Hepatocyte (in vitro differentiated cells): ENCODE results near the gene CRHR1. TPM values are rescaled to one million over a fixed set of nuclear protein-coding genes. Genes with fewer than 3 reads are reported as not detected.

Experiments used
- DNase-seq: peaks from one replicate; pipeline ENCODE4 v3.0.0-alpha.2; 2016; ENCODE audit warnings: low spot score
- H2AFZ ChIP-seq: fragments of 200-600 bp; sonication (generic); 2 replicates; pipeline ENCODE4 v1.6.0; 2016; ENCODE audit warnings: antibody characterized with exemption, mild to moderate bottlenecking
- H3K27ac ChIP-seq: fragments of 200-600 bp; sonication (generic); 2 replicates; pipeline ENCODE4 v1.5.1; 2016; ENCODE audit warnings: mild to moderate bottlenecking
- H3K27me3 ChIP-seq: fragments of 200-600 bp; sonication (generic); 2 replicates; pipeline ENCODE4 v1.6.1; 2016
- H3K36me3 ChIP-seq: fragments of 200-600 bp; sonication (generic); replicated peaks from 2 replicates; pipeline ENCODE4 v1.5.1; 2016; ENCODE audit warnings: low read depth; ENCODE audit not compliant: insufficient read depth
- H3K4me1 ChIP-seq: fragments of 200-600 bp; sonication (generic); 2 replicates; pipeline ENCODE4 v1.5.1; 2016; ENCODE audit warnings: mild to moderate bottlenecking, moderate library complexity; ENCODE audit not compliant: insufficient read depth
- H3K4me2 ChIP-seq: fragments of 200-600 bp; sonication (generic); 2 replicates; pipeline ENCODE4 v1.6.0; 2016
- H3K4me3 ChIP-seq: fragments of 200-600 bp; sonication (generic); 2 replicates; pipeline ENCODE4 v1.5.1; 2016; ENCODE audit warnings: mild to moderate bottlenecking
- H3K79me2 ChIP-seq: fragments of 200-600 bp; sonication (generic); 2 replicates; pipeline ENCODE4 v1.6.0; 2017; ENCODE audit warnings: mild to moderate bottlenecking
- H3K9me2 ChIP-seq: fragments of 200-600 bp; sonication (generic); replicated peaks from 2 replicates; pipeline ENCODE4 v1.6.0; 2017; ENCODE audit warnings: mild to moderate bottlenecking; ENCODE audit not compliant: insufficient read depth
- H3K9me3 ChIP-seq: fragments of 200-600 bp; sonication (generic); 2 replicates; pipeline ENCODE4 v1.5.1; 2016; ENCODE audit warnings: low read depth, mild to moderate bottlenecking
- H4K20me1 ChIP-seq: fragments of 200-600 bp; sonication (generic); 2 replicates; pipeline ENCODE4 v1.6.0; 2016; ENCODE audit warnings: mild to moderate bottlenecking; ENCODE audit not compliant: insufficient read depth, poor library complexity, severe bottlenecking
- CTCF ChIP-seq: fragments of 200-600 bp; sonication (generic); IDR thresholded peaks from 2 replicates; pipeline ENCODE4 v1.5.1; 2016; ENCODE audit warnings: antibody characterized with exemption, mild to moderate bottlenecking; ENCODE audit not compliant: poor library complexity
- EZH2 ChIP-seq: fragments of 200-600 bp; sonication (generic); IDR thresholded peaks from 2 replicates; pipeline ENCODE4 v1.6.1; 2016; ENCODE audit warnings: antibody characterized with exemption, mild to moderate bottlenecking, borderline replicate concordance
- EZH2phosphoT487 ChIP-seq: fragments of 200-600 bp; sonication (generic); IDR thresholded peaks from one replicate; pipeline ENCODE4 v1.6.1; 2018; ENCODE audit warnings: antibody characterized with exemption, mild to moderate bottlenecking, low read depth, moderate library complexity; ENCODE audit not compliant: unreplicated experiment, severe bottlenecking
- WGBS: methylation state at CpG from one replicate; pipeline ENCODE4 v1.1.6; 2016; ENCODE audit warnings: low lambda C conversion rate; ENCODE audit errors: missing lambda C conversion rate; 5-methylcytosine and 5-hydroxymethylcytosine counted together
- polyA plus RNA-seq: library from polyadenylated mRNA; unstranded; fragments of >200 nt; fragmentation: Nextera tagmentation; extraction: Ambion mirVana; gene quantifications from 2 replicates; pipeline ENCODE4 v1.2.1, GENCODE V29; 2016
- total RNA-seq: library from RNA; depleted of rRNA; stranded (reverse); fragments of >200 nt; gene quantifications from 2 replicates; pipeline ENCODE4 v1.2.3, GENCODE V29; 2014

Gene CRHR1
- total and polyA plus RNA-seq, 2 experiments from 2014 or later: not detected

GRCh38 chr17:45871718-45872117, 87.6 kb downstream of the CRHR1 start:
- no peak for TF ChIP-seq CTCF
- Histone ChIP-seq H2AFZ (no peak overlapping the region), H3K27me3 (peaks cover 3% of the 10 kb centered on the region), H3K4me3 (no peak overlapping the region), H3K4me1 (no peaks in the 10 kb centered on the region), H3K9me2 (no peaks in the 10 kb centered on the region), H3K36me3 (no peaks in the 10 kb centered on the region), H3K79me2 (no peaks in the 10 kb centered on the region), H3K4me2 (no peak overlapping the region), H4K20me1 (no peaks in the 10 kb centered on the region), H3K27ac (no peak overlapping the region), H3K9me3 (no peaks in the 10 kb centered on the region)
- WGBS: 65% methylated on average over 5 of the region's 5 CpGs
- no peak for DNase-seq

GRCh38 chr17:45873728-45874127, 89.6 kb downstream of the CRHR1 start:
- Histone ChIP-seq H3K27ac (no peak overlapping the region), H3K36me3 (no peaks in the 10 kb centered on the region), H3K79me2 (no peaks in the 10 kb centered on the region), H3K9me2 (no peaks in the 10 kb centered on the region), H3K4me2 (no peak overlapping the region), H3K4me3 (no peak overlapping the region), H3K9me3 (no peaks in the 10 kb centered on the region), H2AFZ (no peak overlapping the region), H3K27me3 (peaks cover 16% of the 10 kb centered on the region), H3K4me1 (no peaks in the 10 kb centered on the region), H4K20me1 (no peaks in the 10 kb centered on the region)
- TF ChIP-seq EZH2phosphoT487 (no peak), CTCF (no peak), EZH2 (no peak)
- no peak for DNase-seq
- 45% methylated on average over 6 of the region's 6 CpGs for WGBS

GRCh38 chr17:45874151-45874550, 90.0 kb downstream of the CRHR1 start:
- Histone ChIP-seq H3K27me3 (peaks cover 16% of the 10 kb centered on the region), H3K79me2 (no peaks in the 10 kb centered on the region)
- 82% methylated on average over 3 of the region's 3 CpGs for WGBS

More at GRCh38 chr17:45874151-45874550, 90.0 kb downstream of the CRHR1 start:
- Histone ChIP-seq H3K36me3 (no peaks in the 10 kb centered on the region), H3K9me2 (no peaks in the 10 kb centered on the region), H3K4me2 (no peak overlapping the region), H3K4me3 (no peak overlapping the region), H3K9me3 (no peaks in the 10 kb centered on the region), H3K27ac (no peak overlapping the region), H4K20me1 (no peaks in the 10 kb centered on the region), H3K4me1 (no peaks in the 10 kb centered on the region), H2AFZ (no peak overlapping the region)
- no peak for DNase-seq
- TF ChIP-seq EZH2 (no peak), CTCF (no peak), EZH2phosphoT487 (no peak)
